OCI-LY1 (cell line): Measurements from ENCODE around the gene FZD1.

Experiments used
- H2AFZ ChIP-seq: fragments of 200-600 bp; sonication (generic), shearing (Covaris generic); 2 replicates; pipeline ENCODE4 v1.6.0; 2014; ENCODE audit warnings: antibody characterized with exemption, mild to moderate bottlenecking, low read length
- H3F3A ChIP-seq: fragments of 200-600 bp; sonication (generic), shearing (Covaris generic); 2 replicates; pipeline ENCODE4 v1.6.0; 2014; ENCODE audit warnings: mild to moderate bottlenecking, antibody characterized with exemption, low read length, moderate library complexity; ENCODE audit not compliant: insufficient read depth
- H3K27ac ChIP-seq: fragments of 200-600 bp; sonication (generic); 2 replicates; pipeline ENCODE4 v1.5.1; 2014; ENCODE audit warnings: low read length, mixed run types, mild to moderate bottlenecking, low read depth; ENCODE audit not compliant: poor library complexity, severe bottlenecking
- H3K27me3 ChIP-seq: fragments of 200-600 bp; sonication (generic); 2 replicates; pipeline ENCODE4 v1.6.0; 2014; ENCODE audit warnings: antibody characterized with exemption, mild to moderate bottlenecking, low read length, moderate library complexity; ENCODE audit not compliant: insufficient read depth
- H3K36me3 ChIP-seq: fragments of 200-600 bp; sonication (generic); 2 replicates; pipeline ENCODE4 v1.6.1; 2014; ENCODE audit warnings: mild to moderate bottlenecking, antibody characterized with exemption, low read length, moderate library complexity, mixed read lengths; ENCODE audit not compliant: insufficient read depth
- H3K4me1 ChIP-seq: fragments of 200-600 bp; sonication (generic); 2 replicates; pipeline ENCODE4 v1.5.1; 2014; ENCODE audit warnings: mild to moderate bottlenecking, low read length, moderate library complexity; ENCODE audit not compliant: insufficient read depth, severe bottlenecking
- H3K4me2 ChIP-seq: fragments of 200-600 bp; sonication (generic), shearing (Covaris generic); 2 replicates; pipeline ENCODE4 v1.6.1; 2014; ENCODE audit warnings: low read length
- H3K4me3 ChIP-seq: fragments of 200-600 bp; sonication (generic); 2 replicates; pipeline ENCODE4 v1.5.1; 2014; ENCODE audit warnings: low read length, low read depth, mild to moderate bottlenecking, mixed read lengths; ENCODE audit not compliant: poor library complexity, severe bottlenecking
- H3K79me2 ChIP-seq: fragments of 200-600 bp; shearing (Covaris generic); 2 replicates; pipeline ENCODE4 v1.6.1; 2016; ENCODE audit warnings: mixed run types, low read length, mixed read lengths; ENCODE audit not compliant: insufficient read depth
- H3K9ac ChIP-seq: fragments of 200-600 bp; sonication (generic), shearing (Covaris generic); 2 replicates; pipeline ENCODE4 v1.6.1; 2014; ENCODE audit warnings: mild to moderate bottlenecking, low read length, mixed read lengths
- H3K9me2 ChIP-seq: fragments of 200-600 bp; sonication (generic), shearing (Covaris generic); 2 replicates; pipeline ENCODE4 v1.6.1; 2014; ENCODE audit warnings: low read depth, mild to moderate bottlenecking, low read length, mixed read lengths
- H3K9me3 ChIP-seq: fragments of 200-600 bp; shearing (Covaris generic); 2 replicates; pipeline ENCODE4 v1.6.1; 2014; ENCODE audit warnings: low read length, mixed read lengths
- H4K20me1 ChIP-seq: fragments of 200-600 bp; sonication (generic), shearing (Covaris generic); 2 replicates; pipeline ENCODE4 v1.6.0; 2016; ENCODE audit warnings: mild to moderate bottlenecking, low read length; ENCODE audit not compliant: insufficient read depth
- CTCF ChIP-seq: fragments of 200-600 bp; sonication (generic), shearing (Covaris generic); IDR thresholded peaks from 2 replicates; pipeline ENCODE4 v1.5.1; 2017; ENCODE audit warnings: mild to moderate bottlenecking, antibody characterized with exemption, low read length, moderate library complexity, mixed read lengths
- EZH2 ChIP-seq: fragments of 200-600 bp; sonication (generic), shearing (Covaris generic); IDR thresholded peaks from 2 replicates; pipeline ENCODE4 v1.8.0; 2017; ENCODE audit warnings: borderline replicate concordance, mixed run types, mild to moderate bottlenecking, antibody characterized with exemption, low read length, moderate library complexity, mixed read lengths

FZD1 gene

DNA sequence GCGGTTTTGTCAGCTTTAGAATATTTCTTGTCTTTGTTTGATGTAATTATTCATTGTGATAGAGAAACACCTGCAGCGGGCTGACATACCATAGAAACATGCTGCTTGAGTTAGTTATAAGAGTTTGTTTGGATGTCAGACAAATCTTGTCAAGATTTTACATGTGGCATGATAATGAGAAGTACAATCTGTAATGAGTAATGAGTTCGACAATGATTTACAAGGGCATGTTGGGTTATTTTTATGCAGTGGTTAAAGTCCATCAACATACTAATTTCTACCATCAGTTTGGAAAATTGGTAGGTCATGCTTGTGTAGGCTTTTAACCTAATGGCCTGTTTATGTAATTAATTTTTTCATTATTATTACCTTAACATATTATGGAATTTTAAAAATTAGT lies 31.3 kb downstream of the FZD1 start:
- Histone ChIP-seq H3F3A (no peaks in the 10 kb centered on the region), H3K27ac (no peak overlapping the region), H3K36me3 (no peaks in the 10 kb centered on the region), H3K9ac (no peak overlapping the region), H3K4me3 (no peak overlapping the region), H3K79me2 (no peaks in the 10 kb centered on the region), H2AFZ (no peak overlapping the region), H4K20me1 (no peaks in the 10 kb centered on the region), H3K4me2 (no peak overlapping the region), H3K4me1 (peaks cover 22% of the 10 kb centered on the region), H3K9me3 (no peaks in the 10 kb centered on the region), H3K9me2 (no peaks in the 10 kb centered on the region), H3K27me3 (no peaks in the 10 kb centered on the region)
- TF ChIP-seq EZH2 (no peak), CTCF (no peak)

DNA sequence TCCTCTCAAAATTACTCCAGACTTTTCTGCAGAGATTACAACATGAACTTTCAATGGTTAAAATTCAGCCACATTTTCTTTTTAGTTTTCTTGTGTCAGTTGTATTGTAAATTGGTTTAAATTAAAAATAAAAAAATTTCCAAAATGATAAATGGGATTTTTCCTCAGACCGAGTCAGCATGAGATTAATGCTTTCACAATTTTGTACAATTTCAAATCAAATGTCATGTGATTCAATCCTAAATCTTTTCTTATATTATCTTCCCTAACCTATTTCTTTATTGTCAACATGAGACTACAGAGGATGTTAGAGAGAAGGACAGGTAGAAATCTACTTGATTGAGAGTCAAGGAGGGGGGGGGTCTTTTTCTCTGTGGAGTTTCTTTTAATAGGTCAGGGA lies 33.7 kb downstream of the FZD1 start:
- H3F3A ChIP-seq, result no peaks in the 10 kb centered on the region
- no peak overlapping the region for H3K27ac ChIP-seq
- peaks cover 22% of the 10 kb centered on the region for H3K4me1 ChIP-seq
- no peaks in the 10 kb centered on the region for H3K36me3 ChIP-seq
- no peaks in the 10 kb centered on the region for H3K27me3 ChIP-seq
- H3K9me3 ChIP-seq, result no peaks in the 10 kb centered on the region
- TF ChIP-seq CTCF (no peak), EZH2 (no peak)
- no peaks in the 10 kb centered on the region for H3K79me2 ChIP-seq
- no peak overlapping the region for H2AFZ ChIP-seq
- H3K9me2 ChIP-seq, result no peaks in the 10 kb centered on the region
- no peaks in the 10 kb centered on the region for H4K20me1 ChIP-seq
- H3K4me2 ChIP-seq, result no peak overlapping the region
- H3K9ac ChIP-seq, result no peak overlapping the region
- H3K4me3 ChIP-seq, result no peak overlapping the region

- Histone ChIP-seq H3K4me3 (no peak overlapping the region), H3K9me2 (no peaks in the 10 kb centered on the region), H3K79me2 (no peaks in the 10 kb centered on the region), H3K4me2 (0 out of 2 replicates have a peak overlapping the region, but pooled peaks have one; percentile 4), H3F3A (no peaks in the 10 kb centered on the region), H3K27me3 (no peaks in the 10 kb centered on the region), H2AFZ (no peak overlapping the region), H4K20me1 (no peaks in the 10 kb centered on the region), H3K4me1 (peaks cover 20% of the 10 kb centered on the region), H3K36me3 (no peaks in the 10 kb centered on the region), H3K27ac (peak overlapping the region; percentile 46), H3K9me3 (no peaks in the 10 kb centered on the region), H3K9ac (no peak overlapping the region)
- no peak for TF ChIP-seq EZH2
- TF ChIP-seq CTCF, result no peak
These were observed 35.9 kb downstream of the FZD1 start for GRCh38 chr7:91299952-91300775.
